Fibroblast of lung (primary cell): ENCODE data around the gene IGF2R. TPM values are rescaled to one million over a fixed set of nuclear protein-coding genes. Genes with fewer than 3 reads are reported as not detected.
A peak's percentile ranks its signal among the peaks of the same experiment; 100 is the strongest.

Source experiments
- DNase-seq, 2 donors: peaks; one replicate each; pipeline versions ENCODE4 v3.0.0 to v3.0.0-alpha.2; 2010; ENCODE audit warnings: low read depth in 2 of 2
- H2AFZ ChIP-seq: 2 replicates; pipeline ENCODE4 v1.5.1; 2012; ENCODE audit warnings: low read length, control low read depth, inconsistent platforms
- H3K27ac ChIP-seq: 2 replicates; pipeline ENCODE4 v1.5.1; 2011; ENCODE audit warnings: low read length, control low read depth; ENCODE audit not compliant: insufficient read depth
- H3K27me3 ChIP-seq: 2 replicates; pipeline ENCODE4 v1.5.1; 2011; ENCODE audit warnings: mild to moderate bottlenecking, low read length; ENCODE audit not compliant: control insufficient read depth, insufficient read depth
- H3K36me3 ChIP-seq: 2 replicates; pipeline ENCODE4 v1.5.1; 2011; ENCODE audit warnings: low read length; ENCODE audit not compliant: control insufficient read depth, insufficient read depth
- H3K4me1 ChIP-seq: 2 replicates; pipeline ENCODE4 v1.5.1; 2011; ENCODE audit warnings: low read length; ENCODE audit not compliant: control insufficient read depth, insufficient read depth; ENCODE audit errors: extremely low read depth
- H3K4me2 ChIP-seq: 2 replicates; pipeline ENCODE4 v1.5.1; 2011; ENCODE audit warnings: low read length, control low read depth; ENCODE audit not compliant: insufficient read depth; ENCODE audit errors: extremely low read depth
- H3K4me3 ChIP-seq, 4 experiments: fragments of 200-600 bp in 1 of 4; sonication (generic) in 1 of 4; replicated peaks in 1 of 4; 2 replicates each; pipeline ENCODE4 v1.5.1; 2011 to 2016; ENCODE audit warnings: low read length in 4 of 4, low read depth in 3 of 4, mild to moderate bottlenecking in 3 of 4, control low read depth in 2 of 4, inconsistent platforms in 1 of 4, mixed read lengths in 1 of 4; ENCODE audit not compliant: insufficient read depth in 1 of 4; ENCODE audit errors: control extremely low read depth in 1 of 4
- H3K79me2 ChIP-seq: 2 replicates; pipeline ENCODE4 v1.5.1; 2012; ENCODE audit warnings: mild to moderate bottlenecking, low read length, inconsistent platforms; ENCODE audit not compliant: control insufficient read depth, insufficient read depth
- H3K9ac ChIP-seq: 2 replicates; pipeline ENCODE4 v1.5.1; 2011; ENCODE audit warnings: mild to moderate bottlenecking, low read length, control low read depth; ENCODE audit not compliant: insufficient read depth
- H3K9me3 ChIP-seq: 2 replicates; pipeline ENCODE4 v1.5.1; 2012; ENCODE audit warnings: low read depth, low read length; ENCODE audit not compliant: control insufficient read depth, insufficient read depth
- H4K20me1 ChIP-seq: 2 replicates; pipeline ENCODE4 v1.5.1; 2011; ENCODE audit warnings: low read length; ENCODE audit not compliant: control insufficient read depth, insufficient read depth; ENCODE audit errors: extremely low read depth
- CTCF ChIP-seq, 2 donors: IDR thresholded peaks in 1 of 2; conservative IDR thresholded peaks in 1 of 2; 1 replicate in 1 of 2; 2 replicates in 1 of 2; pipeline ENCODE4 v1.5.1; 2011 to 2012; ENCODE audit warnings: low read length in 2 of 2, control low read depth in 1 of 2, inconsistent platforms in 1 of 2, low read depth in 1 of 2, mild to moderate bottlenecking in 1 of 2
- EZH2 ChIP-seq: IDR thresholded peaks from 2 replicates; pipeline ENCODE4 v1.5.1; 2012; ENCODE audit warnings: low read length, control low read depth, mild to moderate bottlenecking; ENCODE audit errors: missing control alignments
- polyA plus RNA-seq, 2 donors: library from polyadenylated mRNA; depleted of rRNA in 1 of 2; stranded (reverse) in 1 of 2; unstranded in 1 of 2; fragments of >200 nt; gene quantifications; 2 replicates each; pipeline ENCODE4 v1.2.1, GENCODE V29; 2011 to 2012; ENCODE audit warnings: missing spikeins in 1 of 2
- total RNA-seq: library from RNA; depleted of rRNA; stranded (reverse); fragments of >200 nt; gene quantifications from 2 replicates; pipeline ENCODE4 v1.2.1, GENCODE V29; 2014

Gene IGF2R
- total and polyA plus RNA-seq, 2 donors (not counting 1 experiment from before 2014, with no cell fraction given), result 37.6 to 300 TPM

- no peak overlapping the region for H3K9ac ChIP-seq
- H3K4me3 ChIP-seq, result no peak overlapping the region
- peak in 1 of 2 donors; percentile 35 for DNase-seq
- H3K4me2 ChIP-seq, result no peak overlapping the region
- H3K36me3 ChIP-seq, result peaks cover 5% of the 10 kb centered on the region
- no peaks in the 10 kb centered on the region for H4K20me1 ChIP-seq
- peaks cover 29% of the 10 kb centered on the region for H3K79me2 ChIP-seq
- no peaks in the 10 kb centered on the region for H3K9me3 ChIP-seq
- no peaks in the 10 kb centered on the region for H3K27me3 ChIP-seq
- H2AFZ ChIP-seq, result no peak overlapping the region
- no peak overlapping the region for H3K27ac ChIP-seq
- TF ChIP-seq EZH2 (no peak), CTCF (conservative IDR thresholded peaks at IDR 0.05 in 1 of 2, IDR thresholded peaks at IDR 0.05 in 1 of 2; ENCODE audit: low read depth in 1 of 2, low read length in 2 of 2) (no peak)
- H3K4me1 ChIP-seq, result no peaks in the 10 kb centered on the region
These were observed 38.7 kb downstream of the IGF2R start for GRCh38 chr6:160007611-160008010.

GRCh38 chr6:160010067-160010466 is 41.2 kb downstream of the IGF2R start:
- no peaks in the 10 kb centered on the region for H4K20me1 ChIP-seq
- no peak overlapping the region for H3K4me2 ChIP-seq
- no peaks in the 10 kb centered on the region for H3K27me3 ChIP-seq
- H3K79me2 ChIP-seq, result peaks cover 19% of the 10 kb centered on the region
- peaks cover 7% of the 10 kb centered on the region for H3K36me3 ChIP-seq
- no peaks in the 10 kb centered on the region for H3K4me1 ChIP-seq
- H3K27ac ChIP-seq, result peak overlapping the region; percentile 29
- no peak overlapping the region for H3K4me3 ChIP-seq
- H2AFZ ChIP-seq, result no peak overlapping the region
- TF ChIP-seq EZH2, result no peak
- TF ChIP-seq CTCF (conservative IDR thresholded peaks at IDR 0.05 in 1 of 2, IDR thresholded peaks at IDR 0.05 in 1 of 2; ENCODE audit: low read depth in 1 of 2, low read length in 2 of 2), result no peak
- H3K9me3 ChIP-seq, result no peaks in the 10 kb centered on the region
- DNase-seq, result peak; percentile 63 to 74
- no peak overlapping the region for H3K9ac ChIP-seq

GRCh38 chr6:160013987-160014868 is 45.3 kb downstream of the IGF2R start:
- Histone ChIP-seq H3K4me2 (no peak overlapping the region), H3K4me1 (no peaks in the 10 kb centered on the region), H3K9ac (no peak overlapping the region), H3K79me2 (no peaks in the 10 kb centered on the region), H3K27ac (no peak overlapping the region), H3K9me3 (no peaks in the 10 kb centered on the region), H4K20me1 (no peaks in the 10 kb centered on the region), H3K4me3 (no peak overlapping the region), H2AFZ (no peak overlapping the region), H3K36me3 (peaks cover 11% of the 10 kb centered on the region), H3K27me3 (no peaks in the 10 kb centered on the region)
- DNase-seq, result peak in 1 of 2 donors; percentile 33
- TF ChIP-seq CTCF (conservative IDR thresholded peaks at IDR 0.05 in 1 of 2, IDR thresholded peaks at IDR 0.05 in 1 of 2; ENCODE audit: low read depth in 1 of 2, low read length in 2 of 2) (no peak), EZH2 (no peak)
